22Rv1 (cell line): ENCODE results near the gene LARP4.

ENCODE experiments used
- CTCF ChIP-seq: fragments of 450-650 bp; IDR thresholded peaks from 2 replicates; pipeline ENCODE4 v1.5.1; 2017; ENCODE audit warnings: mild to moderate bottlenecking
- ZFX ChIP-seq: fragments of 450-650 bp; IDR thresholded peaks from 2 replicates; pipeline ENCODE4 v1.6.1; 2017; ENCODE audit warnings: antibody characterized with exemption, borderline replicate concordance

DNA sequence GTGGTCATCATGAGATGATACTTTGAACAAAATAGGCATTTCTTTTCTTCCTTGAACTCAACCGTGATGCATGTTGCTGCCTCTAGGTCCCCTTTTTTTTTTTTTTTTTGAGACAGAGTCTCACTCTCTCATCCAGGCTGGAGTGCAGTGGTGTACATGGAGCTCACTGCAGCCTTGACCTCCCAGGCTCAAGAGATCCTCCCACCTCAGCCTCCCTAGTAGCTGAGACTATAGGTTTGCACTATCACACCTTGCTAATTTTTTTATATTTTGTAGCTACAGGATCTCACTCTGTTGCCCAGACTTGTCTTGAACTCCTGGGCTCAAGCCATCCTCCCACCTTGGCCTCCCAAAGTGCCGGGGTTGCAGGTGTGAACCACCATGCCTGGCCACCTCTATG, 124.7 kb downstream of the LARP4 start:
- TF ChIP-seq CTCF = no peak
- TF ChIP-seq ZFX = no peak
